Liver (tissue), 9 donors: Measurements from ENCODE around the gene FAM32A. TPM values are rescaled to one million over a fixed set of nuclear protein-coding genes. Genes with fewer than 3 reads are reported as not detected.

Experiments
- DNase-seq: peaks from one replicate; pipeline ENCODE4 v3.0.0-alpha.2; 2017; ENCODE audit warnings: low spot score
- H3K27ac ChIP-seq, 2 donors: one replicate each; pipeline ENCODE4 v1.7.0; 2013; ENCODE audit warnings: inconsistent platforms in 2 of 2, low read length in 2 of 2, control low read depth in 1 of 2, low read depth in 1 of 2, mild to moderate bottlenecking in 1 of 2
- H3K27me3 ChIP-seq, 4 donors: one replicate each; pipeline versions ENCODE4 v1.6.1 to v1.7.0; 2013; ENCODE audit warnings: low read length in 3 of 4, inconsistent platforms in 1 of 4, mild to moderate bottlenecking in 1 of 4, moderate library complexity in 1 of 4; ENCODE audit not compliant: control insufficient read depth in 4 of 4, insufficient read depth in 4 of 4
- H3K36me3 ChIP-seq, 4 donors: one replicate each; pipeline versions ENCODE4 v1.6.1 to v1.7.0; 2013; ENCODE audit warnings: low read length in 3 of 4, mild to moderate bottlenecking in 3 of 4, low read depth in 1 of 4, moderate library complexity in 1 of 4; ENCODE audit not compliant: control insufficient read depth in 4 of 4, insufficient read depth in 3 of 4
- H3K4me1 ChIP-seq, 4 donors: one replicate each; pipeline versions ENCODE4 v1.6.1 to v1.7.0; 2013; ENCODE audit warnings: low read length in 3 of 4, mild to moderate bottlenecking in 3 of 4, moderate library complexity in 1 of 4; ENCODE audit not compliant: control insufficient read depth in 4 of 4, insufficient read depth in 4 of 4
- H3K4me3 ChIP-seq, 3 donors: one replicate each; pipeline versions ENCODE4 v1.6.1 to v1.7.0; 2013; ENCODE audit warnings: low read length in 3 of 3, control low read depth in 1 of 3, low read depth in 1 of 3, mild to moderate bottlenecking in 1 of 3
- H3K9ac ChIP-seq, 2 donors: one replicate each; pipeline ENCODE4 v1.7.0; 2013; ENCODE audit warnings: low read length in 2 of 2, mild to moderate bottlenecking in 2 of 2, moderate library complexity in 2 of 2, control low read depth in 1 of 2, low read depth in 1 of 2
- H3K9me3 ChIP-seq, 4 donors: one replicate each; pipeline versions ENCODE4 v1.6.1 to v1.7.0; 2013; ENCODE audit warnings: low read length in 3 of 4; ENCODE audit not compliant: control insufficient read depth in 4 of 4
- ATF3 ChIP-seq: IDR thresholded peaks from 2 replicates; pipeline ENCODE4 v1.6.1; 2016; ENCODE audit warnings: antibody characterized with exemption
- FOXA1 ChIP-seq: IDR thresholded peaks from 2 replicates; pipeline ENCODE4 v1.6.1; 2016; ENCODE audit warnings: antibody characterized with exemption
- FOXA2 ChIP-seq: IDR thresholded peaks from 2 replicates; pipeline ENCODE4 v1.6.1; 2016; ENCODE audit warnings: antibody characterized with exemption
- HNF4A ChIP-seq, 2 donors: conservative IDR thresholded peaks; 2 replicates each; pipeline ENCODE4 v1.6.1; 2016; ENCODE audit warnings: antibody characterized with exemption in 2 of 2, mild to moderate bottlenecking in 2 of 2
- HNF4G ChIP-seq: IDR thresholded peaks from 2 replicates; pipeline ENCODE4 v1.6.1; 2016; ENCODE audit warnings: antibody characterized with exemption
- JUND ChIP-seq, 2 donors: IDR thresholded peaks; 2 replicates each; pipeline ENCODE4 v1.6.1; 2016; ENCODE audit warnings: antibody characterized with exemption in 2 of 2
- RAD21 ChIP-seq, 2 donors: IDR thresholded peaks; 2 replicates each; pipeline ENCODE4 v1.6.1; 2016; ENCODE audit warnings: antibody characterized with exemption in 2 of 2, mild to moderate bottlenecking in 2 of 2
- REST ChIP-seq: IDR thresholded peaks from 2 replicates; pipeline ENCODE4 v1.6.1; 2016; ENCODE audit warnings: antibody characterized with exemption, mild to moderate bottlenecking
- RXRA ChIP-seq, 2 donors: IDR thresholded peaks; 2 replicates each; pipeline ENCODE4 v1.6.1; 2017 to 2018; ENCODE audit warnings: antibody characterized with exemption in 2 of 2, mild to moderate bottlenecking in 1 of 2
- SP1 ChIP-seq: IDR thresholded peaks from 2 replicates; pipeline ENCODE4 v1.6.1; 2018; ENCODE audit warnings: antibody characterized with exemption, mild to moderate bottlenecking
- TAF1 ChIP-seq: conservative IDR thresholded peaks from 2 replicates; pipeline ENCODE4 v1.6.1; 2016; ENCODE audit warnings: antibody characterized with exemption, mild to moderate bottlenecking
- YY1 ChIP-seq: IDR thresholded peaks from 2 replicates; pipeline ENCODE4 v1.6.1; 2016; ENCODE audit warnings: antibody characterized with exemption, mild to moderate bottlenecking
- ZBTB33 ChIP-seq: IDR thresholded peaks from 2 replicates; pipeline ENCODE4 v1.6.1; 2016; ENCODE audit warnings: antibody characterized with exemption
- WGBS: extraction: QIAGEN DNeasy Blood & Tissue Kit; methylation state at CpG from one replicate; pipeline ENCODE4 v1.1.7; 2013; 5-methylcytosine and 5-hydroxymethylcytosine counted together
- polyA plus RNA-seq, 2 donors: library from polyadenylated mRNA; stranded (reverse) in 1 of 2; unstranded in 1 of 2; fragments of 200-250 nt in 1 of 2; fragments of >200 nt in 1 of 2; fragmentation: Nextera tagmentation in 1 of 2; extraction: Ambion mirVana in 1 of 2; gene quantifications; one replicate each; pipeline versions ENCODE4 v1.2.1 to v1.2.3, GENCODE V29; 2013 to 2015
- total RNA-seq, 2 donors: library from RNA; depleted of rRNA; stranded (reverse); fragments of >200 nt; gene quantifications; one replicate each; pipeline ENCODE4 v1.2.3, GENCODE V29; 2014
- TF ChIP-seq, protein P1 (sequence below): IDR thresholded peaks from 2 replicates; pipeline ENCODE4 v1.6.1; 2016; ENCODE audit warnings: antibody characterized with exemption
- TF ChIP-seq, protein P2 (sequence below): fragments of 150-350 bp; IDR thresholded peaks from 2 replicates; pipeline ENCODE4 v1.5.1; 2017; ENCODE audit warnings: improper control_type of control experiment, low read depth, low read length; ENCODE audit not compliant: missing input control
- donor health status: healthy.
- donor health status: healthy.
- donor health status: healthy.
- donor health status: healthy.
- donor health status: healthy.

Gene FAM32A
- total and polyA plus RNA-seq, 4 donors, result 46.2 to 60.2 (median 52.4) TPM

DNA sequence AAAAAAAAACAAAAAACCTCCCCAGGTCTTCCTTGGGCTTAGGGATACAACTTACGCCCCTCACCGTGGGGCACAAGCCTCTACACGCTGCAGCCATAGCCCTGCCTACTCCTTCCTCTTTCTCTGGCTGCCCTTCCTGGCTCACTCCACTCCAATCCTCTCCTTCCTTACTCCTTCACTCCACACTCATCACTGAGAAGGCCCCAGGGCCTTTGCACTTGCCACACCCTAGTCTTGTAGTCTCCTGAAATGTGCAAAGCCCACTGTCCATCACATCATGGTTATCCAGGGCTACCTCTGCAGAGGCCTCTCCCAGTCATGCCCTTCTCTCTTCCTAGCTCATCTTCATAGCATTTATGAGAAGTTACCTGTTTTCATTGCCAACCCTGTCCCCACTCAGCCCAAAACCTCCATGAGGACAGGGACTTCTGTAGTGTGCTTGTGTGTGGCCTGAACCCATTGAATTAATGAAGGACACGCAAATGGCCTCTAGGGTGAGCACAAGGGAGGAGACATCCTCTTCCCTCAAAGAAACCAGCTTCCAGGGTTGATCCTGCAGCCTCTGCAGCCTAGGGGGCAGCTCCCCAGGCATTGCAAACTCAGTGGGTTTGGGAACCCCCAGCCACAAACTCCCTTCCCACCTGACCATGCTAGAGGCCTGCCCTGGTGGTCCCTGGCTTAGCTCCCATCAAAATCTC, 49.6 kb upstream of the FAM32A start:
- H3K9ac ChIP-seq, result no peak overlapping the region
- no peak for TF ChIP-seq HNF4A (conservative IDR thresholded peaks at IDR 0.05)
- TF ChIP-seq RXRA (IDR thresholded peaks at IDR 0.05), result no peak
- no peak for TF ChIP-seq ZBTB33
- TF ChIP-seq FOXA1, result no peak
- no peak for TF ChIP-seq ATF3
- TF ChIP-seq SP1, result no peak
- TF ChIP-seq YY1, result no peak
- TF ChIP-seq REST, result no peak
- TF ChIP-seq RAD21 (IDR thresholded peaks at IDR 0.05), result no peak
- no peaks in the 10 kb centered on the region for H3K4me1 ChIP-seq
- no peaks in the 10 kb centered on the region for H3K27me3 ChIP-seq
- no peaks in the 10 kb centered on the region for H3K9me3 ChIP-seq
- peaks cover 4 to 33% (median 27%) of the 10 kb centered on the region in 4 donors for H3K36me3 ChIP-seq
- H3K4me3 ChIP-seq, result no peak overlapping the region
- no peak for DNase-seq
- no peak overlapping the region for H3K27ac ChIP-seq
- WGBS, result 87% methylated on average over 4 of the region's 4 CpGs

DNA sequence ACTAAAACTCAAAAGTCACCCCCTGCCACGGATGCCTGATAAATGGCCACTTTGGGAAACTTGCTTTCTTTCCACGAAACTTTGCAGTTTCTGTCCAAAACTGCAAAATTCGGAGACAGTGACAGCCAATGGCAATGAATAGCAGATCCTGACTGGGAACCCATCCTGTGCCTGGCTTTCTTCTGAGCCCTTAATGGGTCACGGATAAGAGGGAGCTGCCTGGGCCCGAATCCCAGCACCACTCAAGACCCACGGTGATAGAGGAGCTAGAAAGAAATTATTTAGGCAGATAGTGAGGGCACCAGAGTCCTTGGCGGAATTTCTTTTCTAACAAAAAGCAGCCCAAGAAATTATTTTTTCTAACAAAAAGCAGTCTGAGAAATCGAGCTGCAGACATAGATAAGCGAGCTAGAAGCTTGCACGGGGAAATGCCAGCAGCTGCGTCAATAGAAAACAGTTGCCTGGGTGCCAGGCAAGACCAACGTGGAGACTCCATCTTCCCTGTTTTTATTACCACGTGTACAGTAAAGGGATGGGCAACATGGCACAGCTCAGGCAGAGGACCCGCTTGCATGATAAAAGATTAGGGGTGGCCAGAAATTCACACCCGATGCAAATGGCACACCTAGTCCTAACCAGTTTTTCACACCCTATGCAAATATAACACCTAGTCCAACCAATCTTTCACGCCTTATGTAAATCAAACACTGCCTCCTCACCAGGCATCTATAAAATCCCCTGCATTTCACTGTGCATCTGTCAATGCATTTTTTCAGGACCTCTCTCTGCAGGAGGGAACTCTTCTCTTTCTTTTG, 48.8 kb upstream of the FAM32A start:
- Histone ChIP-seq H3K36me3 (peaks cover 4 to 31% (median 26%) of the 10 kb centered on the region in 4 donors), H3K9ac (no peak overlapping the region), H3K4me1 (no peaks in the 10 kb centered on the region), H3K27ac (no peak overlapping the region), H3K4me3 (no peak overlapping the region), H3K27me3 (no peaks in the 10 kb centered on the region), H3K9me3 (no peaks in the 10 kb centered on the region)
- no peak for DNase-seq
- whole genome bisulfite sequencing, result 60% methylated on average over 16 of the region's 16 CpGs
- TF ChIP-seq JUND (IDR thresholded peaks at IDR 0.05), result no peak
- TF ChIP-seq ATF3, result no peak
- TF ChIP-seq, protein P1, sequence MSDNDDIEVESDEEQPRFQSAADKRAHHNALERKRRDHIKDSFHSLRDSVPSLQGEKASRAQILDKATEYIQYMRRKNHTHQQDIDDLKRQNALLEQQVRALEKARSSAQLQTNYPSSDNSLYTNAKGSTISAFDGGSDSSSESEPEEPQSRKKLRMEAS, result no peak
- no peak for TF ChIP-seq HNF4A (conservative IDR thresholded peaks at IDR 0.05)
- TF ChIP-seq, protein P2, sequence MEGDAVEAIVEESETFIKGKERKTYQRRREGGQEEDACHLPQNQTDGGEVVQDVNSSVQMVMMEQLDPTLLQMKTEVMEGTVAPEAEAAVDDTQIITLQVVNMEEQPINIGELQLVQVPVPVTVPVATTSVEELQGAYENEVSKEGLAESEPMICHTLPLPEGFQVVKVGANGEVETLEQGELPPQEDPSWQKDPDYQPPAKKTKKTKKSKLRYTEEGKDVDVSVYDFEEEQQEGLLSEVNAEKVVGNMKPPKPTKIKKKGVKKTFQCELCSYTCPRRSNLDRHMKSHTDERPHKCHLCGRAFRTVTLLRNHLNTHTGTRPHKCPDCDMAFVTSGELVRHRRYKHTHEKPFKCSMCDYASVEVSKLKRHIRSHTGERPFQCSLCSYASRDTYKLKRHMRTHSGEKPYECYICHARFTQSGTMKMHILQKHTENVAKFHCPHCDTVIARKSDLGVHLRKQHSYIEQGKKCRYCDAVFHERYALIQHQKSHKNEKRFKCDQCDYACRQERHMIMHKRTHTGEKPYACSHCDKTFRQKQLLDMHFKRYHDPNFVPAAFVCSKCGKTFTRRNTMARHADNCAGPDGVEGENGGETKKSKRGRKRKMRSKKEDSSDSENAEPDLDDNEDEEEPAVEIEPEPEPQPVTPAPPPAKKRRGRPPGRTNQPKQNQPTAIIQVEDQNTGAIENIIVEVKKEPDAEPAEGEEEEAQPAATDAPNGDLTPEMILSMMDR, result no peak
- TF ChIP-seq HNF4G, result no peak
- TF ChIP-seq RXRA (IDR thresholded peaks at IDR 0.05), result no peak
- no peak for TF ChIP-seq FOXA2
- no peak for TF ChIP-seq FOXA1
- TF ChIP-seq ZBTB33, result no peak
- no peak for TF ChIP-seq REST
- TF ChIP-seq TAF1, result no peak
